ENCODE data around the gene CD200.

DNA sequence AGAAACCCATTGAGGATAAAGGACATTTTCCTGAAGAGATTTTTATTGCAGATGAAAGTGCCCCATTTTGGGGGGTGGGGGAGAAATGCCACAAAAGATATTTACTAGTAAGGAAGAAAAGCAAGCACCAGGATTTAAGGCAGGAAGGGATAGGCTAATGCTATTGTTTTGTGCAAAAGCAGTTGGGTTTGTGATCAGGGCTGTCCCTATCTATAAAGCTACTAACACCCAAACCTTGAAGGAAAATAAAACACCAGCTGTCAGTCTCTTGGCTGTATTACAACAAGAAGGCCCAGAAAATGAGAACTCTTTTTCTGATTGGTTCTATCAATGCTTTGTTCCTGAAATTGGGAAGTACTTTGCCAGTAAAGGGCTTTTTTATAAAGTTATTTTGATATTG lies 56.0 kb downstream of the CD200 start:
- TF ChIP-seq GATA2 (IDR thresholded peaks at IDR 0.05; ENCODE audit: low read depth, low read length) (no peak), GATA3 (IDR thresholded peaks at IDR 0.05; ENCODE audit: low read depth, low read length) (no peak)
